Activated CD8-positive, alpha-beta memory T cell treated with anti-CD3 and anti-CD28 coated beads for 48 hours (primary cell): ENCODE data around the gene SIGMAR1.
"Not testable (repeated sequence)": the region's sequence is repeated elsewhere in the genome, so short reads cannot be mapped to it uniquely, and the experiment has no call there.

Experiments used
- DNase-seq, 3 experiments: peaks; one replicate each; pipeline ENCODE4 v3.0.0-alpha.2; 2020; ENCODE audit warnings: low read depth in 2 of 3, low spot score in 2 of 3

Gene SIGMAR1

DNA sequence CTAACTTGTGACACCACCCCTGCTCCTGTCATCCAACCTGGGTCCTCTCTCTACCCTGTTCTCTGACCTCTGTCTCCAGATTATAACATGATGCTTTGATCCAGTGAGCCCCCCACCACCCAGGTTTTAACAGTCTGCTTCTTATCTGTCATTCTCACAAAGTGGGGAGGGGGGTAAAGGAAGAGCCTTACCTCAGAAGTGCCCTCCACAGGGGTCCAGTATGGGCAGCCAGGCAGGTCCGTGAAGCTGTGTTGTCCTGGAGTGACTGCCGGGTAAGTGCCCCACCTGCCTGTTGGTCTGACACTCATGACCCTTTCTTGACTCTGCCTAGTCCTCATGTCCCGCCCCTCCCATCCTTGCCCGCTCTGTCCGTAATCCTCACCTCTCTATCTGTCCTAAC, 17.8 kb upstream of the SIGMAR1 start:
- DNase-seq: no peak

DNA sequence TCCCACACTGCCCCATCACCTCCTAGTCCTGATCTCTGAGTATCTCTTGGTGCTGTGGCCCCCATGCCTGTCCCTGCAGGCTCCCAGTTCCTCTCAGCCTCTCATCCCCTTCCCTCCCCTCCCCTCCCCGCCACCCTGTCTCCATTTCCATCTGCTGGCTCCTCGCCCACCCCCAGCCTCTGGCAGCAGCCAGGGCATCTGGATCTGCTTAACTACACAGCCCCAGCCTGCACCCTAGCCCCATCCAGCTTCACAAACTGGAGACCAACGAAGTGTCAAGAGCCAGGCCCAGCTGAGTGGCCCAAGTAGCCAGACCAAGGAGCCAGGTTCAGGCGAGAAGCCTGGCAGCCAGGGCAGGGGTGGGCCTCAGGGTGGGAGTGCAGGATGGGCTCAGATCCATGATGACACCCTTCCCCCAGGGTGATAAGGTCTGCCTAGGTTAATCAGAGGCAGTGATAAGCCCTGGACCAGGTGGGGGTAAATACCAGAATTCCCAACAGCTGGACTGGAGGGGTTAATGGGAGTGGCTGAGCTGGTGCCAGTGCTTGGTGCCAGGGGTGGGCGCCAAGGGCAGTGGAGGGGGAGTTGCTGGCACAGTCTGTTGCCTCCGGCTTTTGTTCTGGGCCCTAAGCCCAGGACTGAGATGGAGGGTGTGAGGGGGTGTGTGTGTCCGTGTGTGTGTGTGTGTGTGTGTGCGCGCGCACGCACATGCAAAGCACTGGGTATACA, 16.9 kb upstream of the SIGMAR1 start:
- no peak for DNase-seq

DNA sequence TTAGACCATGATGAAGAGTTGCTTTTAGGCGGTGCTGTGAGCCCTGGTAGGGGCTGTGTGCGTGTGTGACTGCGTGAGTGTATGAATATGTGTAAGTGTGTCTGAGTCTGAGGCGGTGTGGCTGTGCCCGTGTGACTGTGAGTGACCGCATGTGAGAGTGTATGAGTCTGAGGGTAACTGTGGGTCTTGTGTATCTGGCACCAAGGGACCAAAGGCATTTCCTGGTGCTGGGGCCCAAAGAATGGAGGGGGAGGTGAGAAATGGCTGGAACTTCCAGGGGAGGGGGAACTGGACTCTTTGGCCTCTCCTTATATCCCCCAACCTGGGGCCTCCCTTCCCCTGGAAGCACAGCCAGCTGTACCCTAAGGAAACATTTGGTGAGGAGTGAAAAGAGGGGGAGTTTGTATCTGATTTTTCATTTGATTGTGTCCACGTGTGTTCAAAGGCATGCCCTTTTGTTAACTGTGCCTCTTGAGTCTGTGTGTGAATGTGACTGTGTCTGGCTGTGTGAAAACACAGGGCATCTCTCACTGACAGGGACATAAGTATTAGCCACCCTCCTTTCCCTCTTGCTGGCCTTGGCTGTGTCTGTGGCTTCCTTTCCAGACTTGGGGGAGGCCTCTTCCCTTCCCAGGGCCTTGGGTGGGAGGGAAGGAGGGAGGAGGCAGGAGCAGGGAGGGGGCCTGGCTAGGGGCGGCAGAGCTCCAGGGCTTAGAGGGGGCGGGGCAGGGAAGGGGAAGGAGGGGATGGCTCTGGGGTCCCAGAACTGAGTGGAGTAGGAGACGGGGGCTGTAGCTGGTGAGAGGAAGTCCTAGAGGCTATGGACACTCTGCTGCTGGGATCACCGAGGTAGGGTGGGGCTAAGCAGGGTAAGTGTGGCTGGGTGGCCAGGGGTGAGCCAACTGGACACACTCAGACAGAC, 15.8 kb upstream of the SIGMAR1 start:
- DNase-seq: no peak

DNA sequence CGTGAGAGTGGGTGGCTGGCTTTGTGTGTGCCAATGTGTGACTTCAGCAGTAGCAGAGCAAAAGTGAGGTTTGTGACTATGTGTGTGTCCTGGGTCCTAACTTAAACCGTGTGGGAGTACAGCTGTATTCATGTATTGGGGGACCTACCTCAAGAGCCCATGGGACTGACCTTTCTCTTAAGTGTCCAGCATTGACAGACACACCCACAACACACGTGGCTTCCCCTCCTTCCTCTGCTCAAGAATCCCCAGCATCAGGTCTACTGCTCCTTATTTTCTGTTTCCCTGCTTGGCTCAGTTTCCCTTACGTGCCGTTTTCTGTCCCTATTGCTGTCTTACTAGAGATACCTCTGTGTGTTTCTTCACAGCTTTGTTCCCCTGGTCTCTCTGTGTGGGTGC, 15.0 kb upstream of the SIGMAR1 start:
- no peak for DNase-seq

DNA sequence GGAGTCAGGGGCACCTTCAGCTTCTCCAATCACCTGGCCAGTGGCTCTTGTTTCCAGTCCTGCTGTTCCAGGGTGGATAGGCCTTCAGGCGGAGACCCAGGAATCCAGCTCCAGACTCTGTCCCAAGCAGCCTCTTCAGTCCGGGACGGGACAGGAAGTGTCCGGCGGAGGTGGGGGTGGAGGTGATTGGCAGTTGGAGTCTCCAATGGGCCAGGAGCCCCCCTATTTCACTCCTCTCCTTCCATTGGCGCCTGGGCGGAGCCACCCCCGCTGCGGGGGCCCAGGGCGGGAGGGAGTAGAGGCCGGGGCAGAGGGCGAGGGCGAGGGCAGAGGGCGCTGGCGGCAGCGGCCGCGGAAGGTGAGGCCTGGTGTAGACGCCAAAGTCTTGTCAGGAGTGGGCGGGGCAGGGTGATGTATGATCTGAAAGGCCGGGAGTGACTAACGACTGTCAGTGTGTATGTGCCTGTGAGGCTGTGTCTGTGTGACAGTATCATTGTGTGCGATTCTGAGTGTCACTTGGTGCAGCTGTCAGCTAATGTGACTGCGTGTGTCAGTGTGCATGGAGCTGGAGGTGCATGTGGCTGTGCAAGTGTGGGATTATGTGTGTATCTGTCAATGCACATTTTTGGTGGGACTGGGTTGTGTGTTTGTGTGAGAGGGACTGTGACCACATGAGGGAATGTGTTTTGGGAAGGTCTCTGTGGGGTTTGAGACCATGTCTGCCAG, 14.5 kb upstream of the SIGMAR1 start, which contains the start of gene IL11RA:
IL11RA (plus strand) TSS at position 310 of the 726 bp plus-strand sequence. CDS start 3,033 bp downstream, outside the sequence.
- no peak for DNase-seq

DNA sequence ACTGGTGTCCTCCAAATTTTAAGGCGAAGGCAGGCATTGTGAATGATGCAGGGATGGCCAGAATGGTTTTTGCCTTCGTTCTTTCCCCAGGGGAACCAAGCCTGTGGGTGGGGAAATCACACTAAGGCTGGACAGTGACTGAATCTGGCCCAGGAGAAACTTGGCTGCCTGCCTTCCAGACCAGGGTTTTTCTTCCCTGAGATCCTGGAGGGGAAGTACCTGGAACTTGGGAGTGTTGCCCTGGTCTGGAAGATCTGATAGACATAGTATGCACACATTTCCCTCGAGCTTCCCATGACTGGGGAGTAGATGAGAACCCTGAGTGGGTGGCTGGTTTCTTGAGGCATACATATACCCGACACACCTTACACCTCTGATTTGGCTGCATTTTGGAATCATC, 13.7 kb upstream of the SIGMAR1 start:
- no peak for DNase-seq

DNA sequence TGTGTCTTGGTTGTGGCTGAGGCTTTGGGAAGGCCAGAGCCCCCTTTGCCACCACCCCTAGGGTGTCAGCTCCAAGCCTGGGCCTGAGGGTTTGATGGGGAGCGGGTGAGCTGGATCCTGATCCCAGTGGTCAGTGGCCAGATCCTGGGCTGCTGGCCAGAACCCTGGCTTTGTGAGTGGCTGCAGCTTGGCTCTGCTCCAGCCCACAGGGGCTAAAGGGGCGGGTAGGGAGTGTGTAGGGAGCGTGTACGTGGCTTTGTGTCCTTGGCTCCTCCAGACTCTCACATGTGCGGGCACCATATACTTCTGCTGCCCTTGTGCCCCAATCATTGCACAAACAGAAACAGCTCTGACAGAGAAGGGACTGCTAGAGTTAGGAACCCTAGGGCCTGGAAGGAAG, 13.2 kb upstream of the SIGMAR1 start:
- DNase-seq: no peak

DNA sequence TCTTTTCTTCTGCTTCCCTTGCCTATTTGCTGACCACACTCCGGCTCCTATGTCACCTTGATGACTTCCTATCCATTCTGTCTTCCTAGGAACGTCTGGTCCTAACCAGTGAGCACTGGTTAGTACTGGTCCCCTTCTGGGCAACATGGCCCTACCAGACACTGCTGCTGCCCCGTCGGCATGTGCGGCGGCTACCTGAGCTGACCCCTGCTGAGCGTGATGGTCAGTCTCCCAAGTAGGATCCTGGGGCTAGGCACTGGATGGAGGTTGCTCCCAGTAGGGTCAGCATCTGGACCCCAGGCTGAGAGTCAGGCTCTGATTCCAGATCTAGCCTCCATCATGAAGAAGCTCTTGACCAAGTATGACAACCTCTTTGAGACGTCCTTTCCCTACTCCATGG, 11.1 kb upstream of the SIGMAR1 start:
- no peak for DNase-seq

DNA sequence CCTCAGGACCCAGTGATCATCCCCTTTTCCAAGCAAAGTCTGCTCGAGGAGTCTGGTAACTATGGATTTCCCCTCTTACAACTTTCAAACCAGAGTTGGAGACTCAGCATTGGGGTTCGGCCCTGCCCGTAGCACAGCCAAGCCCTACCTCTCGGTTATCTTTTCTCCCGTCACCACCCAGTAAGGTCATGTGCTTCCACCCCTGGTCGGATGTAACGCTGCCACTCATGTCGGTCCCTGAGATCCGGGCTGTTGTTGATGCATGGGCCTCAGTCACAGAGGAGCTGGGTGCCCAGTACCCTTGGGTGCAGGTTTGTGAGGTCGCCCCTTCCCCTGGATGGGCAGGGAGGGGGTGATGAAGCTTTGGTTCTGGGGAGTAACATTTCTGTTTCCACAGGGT, 10.1 kb upstream of the SIGMAR1 start:
- no peak for DNase-seq

DNA sequence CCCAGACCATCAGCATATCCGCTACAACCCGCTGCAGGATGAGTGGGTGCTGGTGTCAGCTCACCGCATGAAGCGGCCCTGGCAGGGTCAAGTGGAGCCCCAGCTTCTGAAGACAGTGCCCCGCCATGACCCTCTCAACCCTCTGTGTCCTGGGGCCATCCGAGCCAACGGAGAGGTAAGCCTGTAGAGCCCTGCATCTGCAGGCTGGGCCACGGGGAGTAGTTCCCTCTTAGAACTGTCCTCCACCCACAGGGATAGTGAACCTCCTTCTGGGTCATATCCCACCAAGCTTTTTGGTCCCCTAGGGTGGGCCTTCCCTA, 9.5 kb upstream of the SIGMAR1 start:
- DNase-seq: no peak

DNA sequence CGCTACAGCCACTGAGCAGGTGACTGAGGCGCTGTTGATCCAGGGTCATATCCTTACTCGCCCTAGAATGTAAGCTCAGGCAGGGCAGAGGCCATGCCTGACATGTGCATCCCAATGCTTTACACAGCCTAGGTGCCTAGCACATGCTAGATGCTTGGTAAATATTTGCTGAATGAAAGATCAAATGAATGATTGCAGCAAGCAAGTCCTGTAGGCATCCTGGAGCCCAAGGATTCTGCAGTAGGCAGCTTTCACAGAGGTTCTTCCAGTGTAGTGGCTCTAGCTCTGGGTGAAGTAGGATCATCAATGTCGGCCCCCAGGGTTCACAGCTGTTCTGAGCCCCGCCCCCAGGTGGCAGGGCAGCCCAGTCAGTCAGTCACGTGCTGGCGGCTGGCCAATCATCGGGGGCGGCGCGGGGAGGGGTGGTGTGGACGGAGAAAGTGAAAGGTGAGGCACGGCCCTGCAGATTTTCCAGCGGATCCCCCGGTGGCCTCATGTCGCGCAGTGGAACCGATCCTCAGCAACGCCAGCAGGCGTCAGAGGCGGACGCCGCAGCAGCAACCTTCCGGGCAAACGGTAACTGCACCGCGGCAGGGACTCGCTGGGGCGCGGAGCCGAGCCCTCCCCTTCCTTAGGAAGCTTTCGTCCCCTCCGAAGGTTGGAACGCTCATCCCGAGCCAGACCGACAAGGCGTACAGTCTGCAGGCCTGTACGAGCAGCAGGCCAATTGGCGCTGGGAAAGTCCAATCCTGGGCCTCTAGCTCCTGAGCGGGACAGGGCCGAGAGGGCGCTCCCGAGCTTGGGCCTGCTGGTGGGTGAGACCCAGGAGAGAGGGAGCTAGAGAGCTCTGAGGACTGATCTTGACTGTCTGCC, 8.9 kb upstream of the SIGMAR1 start, which contains the start of gene GALT:
GALT (plus strand) TSS at position 465 of the 873 bp plus-strand sequence; CDS start at position 495, 30 bp downstream.
- DNase-seq: peak; percentile 90 to 98 (median 97)

DNA sequence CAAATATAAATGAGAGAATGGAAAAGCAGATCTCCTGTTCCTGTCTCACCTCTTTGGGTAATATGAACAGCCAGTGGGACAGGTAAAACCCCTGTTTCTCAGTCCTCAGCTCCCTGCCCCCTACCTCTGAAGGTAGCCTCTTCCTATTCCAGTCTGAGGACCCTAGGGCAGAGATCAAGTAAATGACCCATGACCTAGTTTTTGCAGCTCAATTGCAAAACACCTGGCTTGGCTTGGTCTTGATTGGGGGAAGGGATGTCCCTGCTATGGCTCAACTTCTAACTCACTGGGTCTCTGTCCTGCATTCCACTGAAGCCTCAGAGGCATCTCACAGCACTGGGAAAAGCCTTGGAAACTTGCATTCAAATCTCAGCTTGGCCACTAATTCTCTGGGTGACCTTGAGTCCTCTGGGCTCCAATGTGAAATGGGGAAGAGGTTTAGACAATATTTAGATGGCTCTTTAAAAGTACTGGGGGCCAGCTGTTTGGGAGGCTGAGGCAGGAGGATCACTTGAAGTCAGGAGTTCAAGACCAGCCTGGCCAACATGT, 7.3 kb upstream of the SIGMAR1 start:
- no peak for DNase-seq

DNA sequence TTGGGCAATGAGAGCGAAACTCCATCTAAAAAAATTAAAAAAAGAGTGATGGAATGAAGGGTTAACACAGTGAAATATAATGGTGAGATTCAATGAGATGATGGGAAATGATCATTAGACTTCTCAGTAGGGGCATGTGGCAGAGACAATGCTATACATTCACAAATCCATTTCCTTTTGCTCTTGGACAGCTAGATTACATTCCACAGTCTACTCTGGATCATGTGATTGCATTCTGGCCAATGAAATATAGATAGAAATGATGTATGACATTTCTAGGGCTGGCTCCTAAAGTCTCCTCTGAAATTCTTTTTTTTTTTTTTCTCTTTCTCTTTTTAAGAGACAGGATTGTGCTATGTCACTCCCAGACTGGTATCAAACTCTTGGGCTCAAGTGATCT, 5.1 kb upstream of the SIGMAR1 start:
- no peak for DNase-seq

DNA sequence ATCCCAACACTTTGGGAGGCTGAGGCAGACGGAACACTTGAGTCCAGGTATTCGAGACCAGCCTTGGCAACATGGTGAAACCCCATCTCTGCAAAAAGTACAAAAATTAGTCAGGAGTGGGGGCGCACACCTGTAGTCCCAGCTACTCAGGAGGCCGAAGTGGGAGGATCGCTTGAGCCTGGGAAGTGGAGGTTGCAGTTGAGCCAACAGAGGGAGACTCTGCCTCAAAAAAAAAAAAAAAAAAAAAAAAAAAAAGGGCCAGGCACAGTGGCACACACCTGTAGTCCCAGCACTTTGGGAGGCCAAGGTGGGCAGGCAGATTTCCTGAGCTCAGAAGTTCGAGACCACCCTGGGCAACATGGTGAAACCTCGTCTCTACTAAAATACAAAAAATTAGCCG, 1.7 kb upstream of the SIGMAR1 start:
- not testable (repeated sequence) for DNase-seq

DNA sequence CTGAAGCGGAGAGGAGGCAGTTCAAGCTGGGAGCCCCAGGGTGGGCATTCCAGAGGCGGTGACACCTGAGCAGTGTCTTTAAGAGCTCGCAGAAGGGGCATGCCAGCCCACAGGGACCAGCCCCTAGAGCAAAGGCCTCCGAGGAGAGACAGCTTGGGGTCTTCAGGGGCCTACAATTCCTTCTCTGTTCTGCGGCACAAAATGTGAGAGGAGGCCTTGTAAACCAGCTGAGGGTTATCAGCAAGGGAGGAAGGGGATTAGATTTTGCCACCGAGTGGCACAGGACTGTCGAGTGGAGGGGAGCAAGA, 505 bp upstream of the SIGMAR1 start:
- no peak for DNase-seq

DNA sequence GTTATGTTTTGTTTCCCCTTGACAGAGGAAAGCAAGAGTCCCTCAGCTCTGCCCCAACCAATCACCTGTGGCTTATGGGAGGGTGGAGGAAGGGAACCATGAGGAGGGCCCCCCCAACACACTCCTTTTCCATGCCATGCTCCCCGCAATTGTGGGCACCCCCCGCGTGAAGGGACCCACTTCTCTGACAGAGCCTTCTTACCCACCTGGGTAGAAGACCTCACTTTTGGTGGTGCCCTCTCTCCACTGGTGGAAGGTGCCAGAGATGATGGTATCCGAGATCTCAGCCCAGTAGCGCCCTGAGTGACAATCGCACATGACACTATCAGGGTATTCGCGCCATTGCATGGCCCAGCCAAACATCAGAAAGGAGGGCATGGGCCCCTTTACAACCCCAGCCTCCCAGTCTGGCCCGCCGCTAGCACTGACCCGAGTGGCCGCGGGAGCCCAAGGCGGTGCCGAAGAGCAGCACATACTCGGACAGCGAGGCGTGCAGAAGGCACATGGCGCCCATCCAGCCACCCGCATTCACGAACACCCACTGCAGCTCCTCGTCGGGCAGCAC, 714 bp downstream of the SIGMAR1 start:
- DNase-seq: no peak

DNA sequence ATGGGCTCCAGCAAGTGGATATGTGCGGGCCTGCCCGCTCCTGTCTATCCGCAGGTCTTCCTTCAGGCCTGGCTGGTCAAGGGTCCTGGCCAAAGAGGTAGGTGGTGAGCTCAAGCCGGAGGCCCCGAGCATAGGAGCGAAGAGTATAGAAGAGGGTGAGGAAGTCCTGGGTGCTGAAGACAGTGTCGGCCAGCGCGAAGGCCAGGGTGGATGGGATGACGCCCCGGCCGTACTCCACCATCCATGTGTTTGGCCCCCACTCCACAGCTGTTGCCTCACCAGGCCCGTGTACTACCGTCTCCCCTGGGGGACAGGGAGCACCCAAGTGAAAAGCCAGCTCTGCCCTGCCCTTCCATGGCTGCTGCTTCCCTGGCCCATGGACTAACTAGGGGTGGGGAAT, 2.0 kb downstream of the SIGMAR1 start:
- DNase-seq: no peak

DNA sequence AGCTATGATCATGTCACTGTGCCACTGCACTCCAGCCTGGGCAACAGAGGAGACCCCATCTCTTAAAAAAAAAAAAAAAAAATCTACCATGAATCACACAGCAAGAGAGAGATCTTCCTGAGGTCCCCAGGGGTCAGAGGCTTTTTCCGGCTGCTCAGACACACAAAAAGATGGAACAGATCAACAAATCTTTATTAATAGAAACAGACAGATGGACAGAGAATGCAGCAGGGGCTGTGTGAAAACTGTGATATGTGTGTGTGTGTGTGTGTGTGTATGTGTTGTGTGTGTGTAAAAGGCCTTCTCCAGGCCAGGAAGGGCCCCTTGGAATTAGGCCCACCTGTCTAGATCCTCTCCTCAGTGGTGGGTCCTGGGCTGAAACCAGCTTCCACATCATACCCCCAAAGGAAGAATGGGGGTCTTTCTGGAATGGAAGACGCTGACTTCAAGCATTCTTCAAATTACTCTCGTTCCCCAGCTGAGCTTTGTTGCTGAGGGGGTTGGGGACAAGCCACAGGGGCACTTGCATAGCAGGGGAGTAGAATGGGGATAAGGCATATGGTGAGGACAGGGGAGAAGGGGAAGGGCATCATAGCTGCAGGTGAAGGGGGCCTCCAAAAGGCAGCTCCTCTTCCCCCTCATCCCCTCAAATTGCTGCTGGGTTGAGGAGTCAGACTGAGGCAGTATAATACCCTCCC, 2.9 kb downstream of the SIGMAR1 start:
- no peak for DNase-seq

DNA sequence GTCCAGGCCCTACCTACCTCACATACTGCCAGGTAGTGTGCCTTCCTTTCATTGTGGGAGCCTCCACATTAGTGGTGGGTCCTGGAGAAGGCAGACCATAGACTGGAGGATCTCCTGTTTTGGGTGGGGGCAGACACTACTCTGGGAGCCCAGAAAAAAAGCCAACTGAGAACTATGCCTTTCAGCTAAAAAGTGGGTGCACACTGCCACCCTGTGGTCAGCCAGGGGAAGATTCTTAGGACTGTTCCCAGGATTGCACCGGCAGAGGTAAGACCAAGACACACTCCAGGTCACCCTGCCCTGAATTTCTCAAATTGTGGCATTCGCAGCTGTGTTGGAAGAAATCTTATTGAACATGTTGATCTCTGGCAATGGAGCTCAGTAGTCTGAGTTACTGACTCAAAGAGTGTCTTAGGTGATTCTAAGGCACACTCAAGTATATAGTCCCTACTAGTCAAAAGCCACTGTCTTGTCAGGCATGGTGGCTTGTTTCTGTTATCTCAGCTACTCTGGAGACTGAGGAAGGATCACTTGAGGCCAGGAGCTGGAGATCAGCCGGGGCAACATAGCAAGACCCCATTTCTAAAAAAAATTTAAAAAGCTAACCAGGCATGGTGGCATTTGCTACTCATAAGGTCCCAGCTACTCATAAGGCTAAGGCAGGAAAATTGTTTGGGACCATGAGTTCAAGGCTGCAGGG, 3.6 kb downstream of the SIGMAR1 start:
- peak in 1 of 3 experiments; percentile 40 for DNase-seq
